Endothelial cell of umbilical vein (primary cell): Measurements from ENCODE around the gene FRRS1L. TPM values are rescaled to one million over a fixed set of nuclear protein-coding genes. Genes with fewer than 3 reads are reported as not detected.

Experiments used
- BruUV-seq: library from RNA; stranded (reverse); fragments of 400-500 nt; replicated peaks from 2 replicates; lab custom pipeline; 2021; lab: Mats Ljungman, UMichigan
- CTCF ChIA-PET: fragments of 300-600, 350-600 bp; sonication (Branson Sonifier 250); formaldehyde crosslinking; loops from one replicate; lab custom pipeline; 2021; ENCODE audit warnings: antibody characterized with exemption, inconsistent platforms; lab: Charles Lee
- POLR2A ChIA-PET: fragments of 300-600, 350-600 bp; sonication (Branson Sonifier 250); formaldehyde crosslinking; loops from one replicate; lab custom pipeline; 2021; ENCODE audit warnings: antibody characterized with exemption, inconsistent platforms; lab: Charles Lee
- DNase-seq: peaks from one replicate; pipeline ENCODE4 v3.0.0-alpha.2; 2011; ENCODE audit warnings: low read depth, low spot score
- FAIRE-seq: peaks from 2 replicates; lab custom pipeline; 2011; peaks lifted over from hg19 to GRCh38; lab: Jason Lieb, UNC
- H2AFZ ChIP-seq: 2 replicates; pipeline ENCODE4 v1.6.0; 2012; ENCODE audit warnings: low read depth, low read length, control low read depth, inconsistent platforms
- H3K27ac ChIP-seq: 2 replicates; pipeline ENCODE4 v1.5.1; 2011; ENCODE audit warnings: low read depth, mild to moderate bottlenecking, control low read depth, low read length, moderate library complexity; ENCODE audit not compliant: insufficient read depth
- H3K27me3 ChIP-seq, 2 experiments: 2 replicates each; pipeline versions ENCODE4 v1.6.0 to v1.6.1; 2011; ENCODE audit warnings: low read length in 2 of 2, mixed read lengths in 1 of 2; ENCODE audit not compliant: control insufficient read depth in 2 of 2, insufficient read depth in 2 of 2
- H3K36me3 ChIP-seq, 2 experiments: 2 replicates in 1 of 2; 3 replicates in 1 of 2; pipeline ENCODE4 v1.5.1; 2011; ENCODE audit warnings: low read length in 2 of 2, mild to moderate bottlenecking in 1 of 2, moderate library complexity in 1 of 2; ENCODE audit not compliant: control insufficient read depth in 2 of 2, insufficient read depth in 2 of 2; ENCODE audit errors: extremely low read depth in 1 of 2
- H3K4me1 ChIP-seq: 3 replicates; pipeline ENCODE4 v1.5.1; 2011; ENCODE audit warnings: mild to moderate bottlenecking, low read length; ENCODE audit not compliant: control insufficient read depth, insufficient read depth; ENCODE audit errors: extremely low read depth
- H3K4me2 ChIP-seq: 2 replicates; pipeline ENCODE4 v1.6.1; 2011; ENCODE audit warnings: low read length, control low read depth, mixed read lengths; ENCODE audit not compliant: insufficient read depth
- H3K4me3 ChIP-seq, 3 experiments: fragments of 200-600 bp in 1 of 3; sonication (generic), shearing (Covaris generic) in 1 of 3; replicated peaks in 1 of 3; 2 replicates each; pipeline ENCODE4 v1.5.1; 2011 to 2016; ENCODE audit warnings: control low read depth in 3 of 3, low read length in 3 of 3, mild to moderate bottlenecking in 2 of 3, inconsistent platforms in 1 of 3, low read depth in 1 of 3, moderate library complexity in 1 of 3; ENCODE audit not compliant: insufficient read depth in 1 of 3
- H3K79me2 ChIP-seq: 2 replicates; pipeline ENCODE4 v1.6.0; 2012; ENCODE audit warnings: low read length, inconsistent platforms; ENCODE audit not compliant: control insufficient read depth, insufficient read depth
- H3K9ac ChIP-seq: replicated peaks from 2 replicates; pipeline ENCODE3; 2011; ENCODE audit warnings: low read length, control low read depth; ENCODE audit not compliant: insufficient read depth; ENCODE audit errors: extremely low read depth
- H3K9me1 ChIP-seq: replicated peaks from 3 replicates; pipeline ENCODE4 v1.6.0; 2011; ENCODE audit warnings: mild to moderate bottlenecking, low read length; ENCODE audit not compliant: control insufficient read depth, insufficient read depth; ENCODE audit errors: extremely low read depth
- H3K9me3 ChIP-seq: replicated peaks from 2 replicates; pipeline ENCODE4 v1.5.1; 2012; ENCODE audit warnings: low read length, inconsistent platforms; ENCODE audit not compliant: control insufficient read depth, insufficient read depth
- H4K20me1 ChIP-seq: replicated peaks from 2 replicates; pipeline ENCODE3; 2011; ENCODE audit warnings: mild to moderate bottlenecking, low read length; ENCODE audit not compliant: control insufficient read depth, insufficient read depth; ENCODE audit errors: extremely low read depth
- CTCF ChIP-seq, 2 donors: IDR thresholded peaks; 1 replicate in 1 of 2; 2 replicates in 1 of 2; pipeline ENCODE4 v1.5.1; 2011; ENCODE audit warnings: low read length in 2 of 2, mild to moderate bottlenecking in 2 of 2, moderate library complexity in 2 of 2, control low read depth in 1 of 2, inconsistent platforms in 1 of 2, low read depth in 1 of 2; ENCODE audit not compliant: insufficient read depth in 1 of 2; ENCODE audit errors: extremely low read depth in 1 of 2
- EZH2 ChIP-seq: IDR thresholded peaks from 2 replicates; pipeline ENCODE4 v1.6.1; 2012; ENCODE audit warnings: borderline replicate concordance, low read depth, mild to moderate bottlenecking, moderate library complexity, low read length, inconsistent platforms; ENCODE audit not compliant: severe bottlenecking
- FOS ChIP-seq: IDR thresholded peaks from 2 replicates; pipeline ENCODE4 v1.6.1; 2011; ENCODE audit warnings: mild to moderate bottlenecking, low read length, moderate library complexity, borderline replicate concordance; ENCODE audit not compliant: insufficient read depth
- GATA2 ChIP-seq: IDR thresholded peaks from 2 replicates; pipeline ENCODE4 v1.7.0; 2011; ENCODE audit warnings: low read depth, mild to moderate bottlenecking, moderate library complexity, mixed read lengths, low read length; ENCODE audit not compliant: insufficient read length, insufficient read depth
- JUN ChIP-seq: IDR thresholded peaks from 2 replicates; pipeline ENCODE4 v1.6.1; 2011; ENCODE audit warnings: borderline replicate concordance, low read depth; ENCODE audit not compliant: insufficient read length, insufficient read depth
- MYC ChIP-seq: IDR thresholded peaks from one replicate; pipeline ENCODE4 v1.6.1; 2011; ENCODE audit warnings: mild to moderate bottlenecking, low read depth, low read length
- POLR2A ChIP-seq: IDR thresholded peaks from 2 replicates; pipeline ENCODE4 v1.6.1; 2012; ENCODE audit warnings: low read depth, mild to moderate bottlenecking, control low read depth, low read length
- POLR2AphosphoS5 ChIP-seq: IDR thresholded peaks from 2 replicates; pipeline ENCODE4 v1.6.1; 2012; ENCODE audit warnings: low read depth, mild to moderate bottlenecking, control low read depth, low read length, moderate library complexity; ENCODE audit not compliant: insufficient read depth
- dilution Hi-C: fragments of 300-500 bp; cut with MboI; formaldehyde crosslinking; loops from one replicate; pipeline ENCODE4 v1.15.0; 2019; ENCODE audit warnings: low sequenced_read_pairs; ENCODE audit not compliant: extremely low pct_ligation_motif_present
- intact Hi-C: fragments of 100-400 bp; cut with micrococcal nuclease; formaldehyde crosslinking; loops from one replicate; pipeline ENCODE4 v1.10.0; 2022
- polyA plus RNA-seq, 4 experiments: library from polyadenylated mRNA; depleted of rRNA in 3 of 4; stranded (reverse) in 3 of 4; unstranded in 1 of 4; fragments of >200 nt; gene quantifications; 2 replicates each; pipeline versions ENCODE4 v1.2.1 to v1.2.3, GENCODE V29; 2011 to 2012; ENCODE audit warnings: missing spikeins in 1 of 4
- total RNA-seq: library from RNA; stranded (reverse); gene quantifications from 2 replicates; pipeline ENCODE4 v1.2.3, GENCODE V29; 2021
- TF ChIP-seq, protein P1 (sequence below): IDR thresholded peaks from 2 replicates; pipeline ENCODE4 v1.6.1; 2011; ENCODE audit not compliant: insufficient read depth, insufficient read length

The FRRS1L gene
- total and polyA plus RNA-seq, 2 donors (not counting 3 experiments of a cell fraction or from before 2014, with no cell fraction given): not detected

DNA sequence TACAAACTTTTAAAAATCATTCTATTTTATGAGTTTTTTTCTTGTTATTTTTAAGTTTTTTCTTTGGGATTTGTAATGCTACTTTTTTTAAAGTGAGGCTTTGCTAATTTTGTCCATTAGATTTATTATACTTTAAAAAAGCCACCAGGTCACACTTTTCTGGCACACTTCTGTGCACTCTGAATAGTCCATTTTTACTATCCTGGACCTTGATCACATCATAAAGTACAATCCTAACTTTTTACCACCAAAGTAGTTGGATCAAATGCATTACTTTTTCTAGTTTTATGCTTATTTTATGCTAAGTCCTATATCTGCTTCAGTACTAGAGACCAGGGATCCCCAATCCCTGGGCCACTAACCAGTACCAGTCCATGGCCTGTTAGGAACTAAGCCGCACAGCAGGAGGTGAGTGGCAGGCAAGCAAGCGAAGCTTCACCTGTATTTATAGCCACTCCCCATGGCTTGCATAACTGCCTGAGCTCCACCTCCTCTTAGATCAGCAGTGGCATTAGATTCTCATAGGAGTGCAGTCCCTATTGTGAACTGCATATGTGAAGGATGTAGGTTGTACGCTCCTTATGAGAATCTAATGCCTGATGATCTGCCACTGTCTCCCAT lies 16.0 kb downstream of the FRRS1L start:
- dilution Hi-C loops (no loop called here), intact Hi-C loops (no loop called here)
- no peak for DNase-seq
- H2AFZ ChIP-seq: no peak overlapping the region
- no peaks in the 10 kb centered on the region for H3K79me2 ChIP-seq
- no peaks in the 10 kb centered on the region for H3K9me1 ChIP-seq
- no peaks in the 10 kb centered on the region for H3K36me3 ChIP-seq
- peaks cover 6 to 15% of the 10 kb centered on the region in 2 experiments for H3K27me3 ChIP-seq
- H3K4me3 ChIP-seq: no peak overlapping the region
- no peaks in the 10 kb centered on the region for H3K9me3 ChIP-seq
- H3K27ac ChIP-seq: no peak overlapping the region
- H3K4me2 ChIP-seq: no peak overlapping the region
- H3K9ac ChIP-seq: no peak overlapping the region
- CTCF ChIA-PET: no interaction called here
- H3K4me1 ChIP-seq: no peaks in the 10 kb centered on the region
- no peak for FAIRE-seq
- BruUV-seq: no TSS peak
- TF ChIP-seq POLR2A (no peak), POLR2AphosphoS5 (no peak), MYC (no peak), JUN (no peak), GATA2 (no peak), FOS (no peak), EZH2 (no peak), CTCF (IDR thresholded peaks at IDR 0.05; ENCODE audit: extremely low read depth in 1 of 2, insufficient read depth in 1 of 2, low read depth in 1 of 2, low read length in 2 of 2) (no peak)
- TF ChIP-seq, protein P1, sequence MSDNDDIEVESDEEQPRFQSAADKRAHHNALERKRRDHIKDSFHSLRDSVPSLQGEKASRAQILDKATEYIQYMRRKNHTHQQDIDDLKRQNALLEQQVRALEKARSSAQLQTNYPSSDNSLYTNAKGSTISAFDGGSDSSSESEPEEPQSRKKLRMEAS: no peak
- POLR2A ChIA-PET: no interaction called here
- no peaks in the 10 kb centered on the region for H4K20me1 ChIP-seq
